LNCAP (cell line): Measurements from ENCODE around the gene HS2ST1.

ENCODE experiments used
- TF ChIP-seq, protein P1 (sequence below): fragments of 450-650 bp; IDR thresholded peaks from 2 replicates; pipeline ENCODE4 v1.5.1; 2017; ENCODE audit warnings: mild to moderate bottlenecking

The HS2ST1 gene

GRCh38 chr1:87140831-87141540 is 226.6 kb downstream of the HS2ST1 start:
- TF ChIP-seq, protein P1, sequence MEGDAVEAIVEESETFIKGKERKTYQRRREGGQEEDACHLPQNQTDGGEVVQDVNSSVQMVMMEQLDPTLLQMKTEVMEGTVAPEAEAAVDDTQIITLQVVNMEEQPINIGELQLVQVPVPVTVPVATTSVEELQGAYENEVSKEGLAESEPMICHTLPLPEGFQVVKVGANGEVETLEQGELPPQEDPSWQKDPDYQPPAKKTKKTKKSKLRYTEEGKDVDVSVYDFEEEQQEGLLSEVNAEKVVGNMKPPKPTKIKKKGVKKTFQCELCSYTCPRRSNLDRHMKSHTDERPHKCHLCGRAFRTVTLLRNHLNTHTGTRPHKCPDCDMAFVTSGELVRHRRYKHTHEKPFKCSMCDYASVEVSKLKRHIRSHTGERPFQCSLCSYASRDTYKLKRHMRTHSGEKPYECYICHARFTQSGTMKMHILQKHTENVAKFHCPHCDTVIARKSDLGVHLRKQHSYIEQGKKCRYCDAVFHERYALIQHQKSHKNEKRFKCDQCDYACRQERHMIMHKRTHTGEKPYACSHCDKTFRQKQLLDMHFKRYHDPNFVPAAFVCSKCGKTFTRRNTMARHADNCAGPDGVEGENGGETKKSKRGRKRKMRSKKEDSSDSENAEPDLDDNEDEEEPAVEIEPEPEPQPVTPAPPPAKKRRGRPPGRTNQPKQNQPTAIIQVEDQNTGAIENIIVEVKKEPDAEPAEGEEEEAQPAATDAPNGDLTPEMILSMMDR: no peak

DNA sequence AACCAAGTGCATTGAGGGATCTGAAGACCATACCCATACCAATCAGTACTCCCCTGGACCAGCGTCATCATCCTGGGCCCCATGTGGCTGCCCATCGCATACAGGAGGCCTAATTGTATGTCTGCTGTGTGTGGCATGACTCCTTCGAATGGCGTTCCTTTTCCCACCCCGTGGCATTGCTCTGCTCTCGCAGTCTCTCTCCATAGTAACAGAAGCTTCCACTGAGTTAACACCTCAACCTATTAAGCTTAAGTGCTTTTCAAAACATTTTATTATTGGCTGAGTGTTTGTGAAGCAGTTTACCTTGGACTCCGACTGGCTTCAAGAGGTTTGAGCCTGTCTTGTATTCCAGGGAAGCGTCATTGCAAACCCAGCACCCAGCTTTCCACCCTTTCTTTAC is 227.1 kb downstream of the HS2ST1 start:
- TF ChIP-seq, protein P1: no peak

GRCh38 chr1:87143413-87144135 is 229.1 kb downstream of the HS2ST1 start:
- TF ChIP-seq, protein P1: no peak

GRCh38 chr1:87144316-87144895 is 230.0 kb downstream of the HS2ST1 start:
- TF ChIP-seq, protein P1: no peak

GRCh38 chr1:87144981-87145380 is 230.5 kb downstream of the HS2ST1 start:
- TF ChIP-seq, protein P1: no peak

- TF ChIP-seq, protein P1: no peak
Measured at GRCh38 chr1:87146538-87146937, 232.1 kb downstream of the HS2ST1 start.

DNA sequence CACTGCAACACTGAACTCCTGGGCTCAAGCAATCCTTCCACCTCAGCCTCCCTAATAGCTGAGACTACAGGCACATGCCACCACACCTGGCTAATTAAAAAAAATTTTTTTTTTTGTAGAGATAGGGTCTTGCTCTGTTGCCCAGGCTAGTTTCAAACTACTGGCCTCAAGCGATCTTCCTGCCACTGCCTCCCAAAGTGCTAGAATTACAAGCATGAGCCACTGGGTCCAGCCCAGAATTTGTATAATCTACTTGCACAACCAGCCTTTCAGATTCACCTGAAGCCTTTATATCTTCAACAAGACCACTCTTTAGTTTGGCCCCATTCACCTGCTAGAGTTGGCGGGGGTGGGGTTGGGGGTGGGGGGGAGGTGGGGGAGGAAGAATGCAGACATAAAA is 232.6 kb downstream of the HS2ST1 start:
- TF ChIP-seq, protein P1: no peak
